ENCODE data around the gene GMPR2.
"Not testable (repeated sequence)": the region's sequence is repeated elsewhere in the genome, so short reads cannot be mapped to it uniquely, and the experiment has no call there.

Gene GMPR2

GRCh38 chr14:24238527-24239037 is 5.9 kb downstream of the GMPR2 start:
- peaks cover 28% of the 10 kb centered on the region for H3K79me2 ChIP-seq
- H3K9me3 ChIP-seq (ENCODE audit: control insufficient read depth, low read length), result no peaks in the 10 kb centered on the region
- TF ChIP-seq, protein P1, sequence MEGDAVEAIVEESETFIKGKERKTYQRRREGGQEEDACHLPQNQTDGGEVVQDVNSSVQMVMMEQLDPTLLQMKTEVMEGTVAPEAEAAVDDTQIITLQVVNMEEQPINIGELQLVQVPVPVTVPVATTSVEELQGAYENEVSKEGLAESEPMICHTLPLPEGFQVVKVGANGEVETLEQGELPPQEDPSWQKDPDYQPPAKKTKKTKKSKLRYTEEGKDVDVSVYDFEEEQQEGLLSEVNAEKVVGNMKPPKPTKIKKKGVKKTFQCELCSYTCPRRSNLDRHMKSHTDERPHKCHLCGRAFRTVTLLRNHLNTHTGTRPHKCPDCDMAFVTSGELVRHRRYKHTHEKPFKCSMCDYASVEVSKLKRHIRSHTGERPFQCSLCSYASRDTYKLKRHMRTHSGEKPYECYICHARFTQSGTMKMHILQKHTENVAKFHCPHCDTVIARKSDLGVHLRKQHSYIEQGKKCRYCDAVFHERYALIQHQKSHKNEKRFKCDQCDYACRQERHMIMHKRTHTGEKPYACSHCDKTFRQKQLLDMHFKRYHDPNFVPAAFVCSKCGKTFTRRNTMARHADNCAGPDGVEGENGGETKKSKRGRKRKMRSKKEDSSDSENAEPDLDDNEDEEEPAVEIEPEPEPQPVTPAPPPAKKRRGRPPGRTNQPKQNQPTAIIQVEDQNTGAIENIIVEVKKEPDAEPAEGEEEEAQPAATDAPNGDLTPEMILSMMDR (IDR thresholded peaks at IDR 0.05), result no peak
- peaks cover 24% of the 10 kb centered on the region for H3K36me3 ChIP-seq (ENCODE audit: control insufficient read depth, insufficient read depth, low read length)
- peak overlapping the region; percentile 100 for H3K4me3 ChIP-seq (ENCODE audit: low read depth, low read length)
- H3K27ac ChIP-seq, result peak overlapping the region; percentile 98
- no peaks in the 10 kb centered on the region for H3K27me3 ChIP-seq (ENCODE audit: control insufficient read depth, insufficient read depth, low read length)
- peaks cover 52% of the 10 kb centered on the region for H3K4me1 ChIP-seq
- peak overlapping the region; percentile 98 for H3K4me2 ChIP-seq (ENCODE audit: low read length)
- H2AFZ ChIP-seq, result no peak overlapping the region
- no peak overlapping the region for H3K9ac ChIP-seq

- Histone ChIP-seq H3K4me3 (ENCODE audit: low read depth, low read length) (peak overlapping the region; percentile 100), H3K4me2 (ENCODE audit: low read length) (peak overlapping the region; percentile 98), H3K36me3 (ENCODE audit: control insufficient read depth, insufficient read depth, low read length) (peaks cover 24% of the 10 kb centered on the region), H3K27ac (peak overlapping the region; percentile 98), H3K4me1 (peaks cover 39% of the 10 kb centered on the region), H3K27me3 (ENCODE audit: control insufficient read depth, insufficient read depth, low read length) (no peaks in the 10 kb centered on the region), H3K79me2 (peaks cover 28% of the 10 kb centered on the region), H3K9ac (peak overlapping the region; percentile 73), H3K9me3 (ENCODE audit: control insufficient read depth, low read length) (no peaks in the 10 kb centered on the region), H2AFZ (no peak overlapping the region)
- TF ChIP-seq, protein P1 (IDR thresholded peaks at IDR 0.05), result no peak
These were observed 7.6 kb downstream of the GMPR2 start for GRCh38 chr14:24240110-24240918.

DNA sequence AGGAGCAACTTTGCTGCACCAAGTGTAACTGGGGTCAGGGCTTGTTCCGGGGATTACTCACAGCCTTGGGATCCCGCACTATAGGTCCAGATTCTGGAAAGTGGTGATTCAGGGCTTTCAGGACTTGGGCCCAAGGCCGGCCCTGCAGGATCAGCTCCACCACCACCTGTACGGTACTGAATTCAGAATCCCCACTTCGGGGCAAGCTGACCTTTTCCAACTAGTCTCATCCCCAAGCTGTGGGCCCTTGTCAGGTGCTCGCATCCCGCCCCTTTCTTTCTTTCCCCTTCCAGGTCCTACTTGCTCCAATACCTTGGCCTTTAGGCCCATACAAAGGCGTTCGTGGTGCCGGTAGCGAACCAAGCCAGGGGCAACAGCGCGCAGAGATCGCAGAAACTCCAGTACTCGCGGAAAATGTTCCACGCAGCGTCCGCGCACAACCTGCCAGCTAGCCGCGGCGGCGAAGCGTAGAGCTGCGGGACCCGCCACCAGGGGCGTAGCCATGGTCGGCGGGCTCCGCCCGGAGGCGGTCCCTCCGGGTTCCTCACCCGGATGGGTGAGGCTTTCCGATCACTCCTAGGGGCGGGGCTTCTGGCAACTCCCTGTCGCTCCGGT is 9.2 kb downstream of the GMPR2 start:
- no peaks in the 10 kb centered on the region for H3K9me3 ChIP-seq (ENCODE audit: control insufficient read depth, low read length)
- peaks cover 28% of the 10 kb centered on the region for H3K79me2 ChIP-seq
- H3K36me3 ChIP-seq (ENCODE audit: control insufficient read depth, insufficient read depth, low read length), result peaks cover 24% of the 10 kb centered on the region
- peaks cover 22% of the 10 kb centered on the region for H3K4me1 ChIP-seq
- peak overlapping the region; percentile 100 for H3K4me3 ChIP-seq (ENCODE audit: low read depth, low read length)
- H3K27me3 ChIP-seq (ENCODE audit: control insufficient read depth, insufficient read depth, low read length), result no peaks in the 10 kb centered on the region
- peak overlapping the region; percentile 98 for H3K27ac ChIP-seq
- TF ChIP-seq, protein P1 (IDR thresholded peaks at IDR 0.05), result peak; percentile 73
- H3K9ac ChIP-seq, result peak overlapping the region; percentile 73
- peak overlapping the region; percentile 98 for H3K4me2 ChIP-seq (ENCODE audit: low read length)
- H2AFZ ChIP-seq, result peak overlapping the region; percentile 82

- no peaks in the 10 kb centered on the region for H3K9me3 ChIP-seq (ENCODE audit: control insufficient read depth, low read length)
- peaks cover 8% of the 10 kb centered on the region for H3K4me1 ChIP-seq
- H3K27ac ChIP-seq, result peak overlapping the region; percentile 98
- H2AFZ ChIP-seq, result peak overlapping the region; percentile 82
- peak overlapping the region; percentile 70 for H3K4me2 ChIP-seq (ENCODE audit: low read length)
- TF ChIP-seq, protein P1 (IDR thresholded peaks at IDR 0.05), result no peak
- peaks cover 28% of the 10 kb centered on the region for H3K79me2 ChIP-seq
- H3K9ac ChIP-seq, result no peak overlapping the region
- H3K4me3 ChIP-seq (ENCODE audit: low read depth, low read length), result peak overlapping the region; percentile 100
- peaks cover 24% of the 10 kb centered on the region for H3K36me3 ChIP-seq (ENCODE audit: control insufficient read depth, insufficient read depth, low read length)
- no peaks in the 10 kb centered on the region for H3K27me3 ChIP-seq (ENCODE audit: control insufficient read depth, insufficient read depth, low read length)
These were observed 10.7 kb downstream of the GMPR2 start for GRCh38 chr14:24243336-24243836.

DNA sequence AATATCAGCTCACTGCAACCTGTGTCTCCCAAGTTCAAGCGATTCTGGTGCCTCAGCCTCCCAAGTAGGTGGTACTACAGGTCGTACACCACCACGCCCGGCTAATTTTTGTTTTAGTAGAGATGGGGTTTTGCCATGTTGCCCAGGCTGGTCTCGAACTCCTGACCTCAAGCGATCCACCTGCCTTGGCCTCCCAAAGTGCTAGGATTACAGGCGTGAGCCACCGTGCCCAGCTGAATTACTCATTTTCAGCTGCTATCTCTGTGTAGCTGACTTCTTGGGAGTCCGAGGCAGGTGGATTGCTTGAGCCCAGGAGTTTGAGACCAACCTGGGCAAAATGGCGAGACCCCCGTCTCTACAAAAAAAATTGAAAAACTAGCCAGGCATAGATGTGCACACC is 12.6 kb downstream of the GMPR2 start:
- not testable (repeated sequence) for H3K27me3 ChIP-seq (ENCODE audit: control insufficient read depth, insufficient read depth, low read length); H3K4me2 ChIP-seq (ENCODE audit: low read length); H3K36me3 ChIP-seq (ENCODE audit: control insufficient read depth, insufficient read depth, low read length); H3K27ac ChIP-seq; H2AFZ ChIP-seq; H3K4me3 ChIP-seq (ENCODE audit: low read depth, low read length); H3K9me3 ChIP-seq (ENCODE audit: control insufficient read depth, low read length); H3K4me1 ChIP-seq; H3K9ac ChIP-seq
- H3K79me2 ChIP-seq, result peaks cover 14% of the 10 kb centered on the region

Data from parathyroid adenoma (tissue), 2 donors.